K562 (cell line): ENCODE results near the gene CARD8. TPM values are rescaled to one million over a fixed set of nuclear protein-coding genes. Genes with fewer than 3 reads are reported as not detected.
A peak's percentile ranks its signal among the peaks of the same experiment; 100 is the strongest.

Source experiments
- ATAC-seq: fragments of 200-7000 bp; cut with Tn5 transposase; 3 replicates; pipeline ENCODE4 v1.9.1; 2020; ENCODE audit warnings: moderate library complexity
- BruUV-seq: library from RNA; stranded (reverse); fragments of 400-500 nt; replicated peaks from 2 replicates; lab custom pipeline; 2021; lab: Mats Ljungman, UMichigan
- CTCF ChIA-PET: fragments of 300-600 bp; formaldehyde crosslinking; extraction: SDS; loops from one replicate; lab custom pipeline; 2021; ENCODE audit warnings: low intra/inter-chr PET ratio; lab: Yijun Ruan, JAX
- POLR2A ChIA-PET: fragments of 300-600, 350-650 bp; sonication (Branson Sonifier 250); formaldehyde crosslinking; extraction: SDS; loops from one replicate; lab custom pipeline; 2021; ENCODE audit warnings: antibody characterized with exemption, inconsistent platforms; lab: Yijun Ruan, JAX
- DNase-seq, 4 experiments: peaks; one replicate each; pipeline versions ENCODE4 v3.0.0 to v3.0.0-alpha.2; 2011 to 2018; ENCODE audit warnings: low spot score in 3 of 4, mixed read lengths in 3 of 4; ENCODE audit errors: extremely low read depth in 1 of 4
- FAIRE-seq: peaks from 2 replicates; lab custom pipeline; 2011; peaks lifted over from hg19 to GRCh38; lab: Jason Lieb, UNC
- H2AFZ ChIP-seq: 2 replicates; pipeline ENCODE4 v1.6.0; 2011; ENCODE audit warnings: low read depth, low read length, control low read depth, inconsistent platforms
- H3K27ac ChIP-seq: fragments of 200-600 bp; 3 replicates; pipeline ENCODE4 v1.8.0; 2011; ENCODE audit warnings: low read depth, mild to moderate bottlenecking, control low read depth, inconsistent platforms, low read length, moderate library complexity, mixed read lengths; ENCODE audit errors: extremely low read depth
- H3K27me3 ChIP-seq, 2 experiments: fragments of 300-600 bp in 1 of 2; 2 replicates in 1 of 2; 3 replicates in 1 of 2; pipeline versions ENCODE4 v1.6.0 to v1.8.0; 2011; ENCODE audit warnings: inconsistent platforms in 2 of 2, low read length in 2 of 2, mild to moderate bottlenecking in 1 of 2, mixed read lengths in 1 of 2, moderate library complexity in 1 of 2; ENCODE audit not compliant: control insufficient read depth in 2 of 2, insufficient read depth in 2 of 2
- H3K36me3 ChIP-seq: fragments of 300-600 bp; 3 replicates; pipeline ENCODE4 v1.8.0; 2011; ENCODE audit warnings: mild to moderate bottlenecking, low read length, inconsistent platforms; ENCODE audit not compliant: control insufficient read depth, insufficient read depth
- H3K4me1 ChIP-seq, 2 experiments: fragments of 200-600 bp in 1 of 2; replicated peaks in 1 of 2; 2 replicates in 1 of 2; 3 replicates in 1 of 2; pipeline versions ENCODE4 v1.5.1 to v1.8.0; 2011; ENCODE audit warnings: inconsistent platforms in 2 of 2, low read length in 2 of 2, mild to moderate bottlenecking in 1 of 2, mixed read lengths in 1 of 2, moderate library complexity in 1 of 2; ENCODE audit not compliant: control insufficient read depth in 2 of 2, insufficient read depth in 2 of 2
- H3K4me2 ChIP-seq: 2 replicates; pipeline ENCODE4 v1.6.1; 2011; ENCODE audit warnings: low read length, control low read depth, inconsistent platforms, mixed read lengths; ENCODE audit not compliant: insufficient read depth
- H3K4me3 ChIP-seq: fragments of 200-600 bp; sonication (generic), shearing (Covaris generic); 2 replicates; pipeline ENCODE4 v1.5.1; 2016; ENCODE audit warnings: control low read depth, inconsistent platforms
- H3K79me2 ChIP-seq: fragments of 200-600 bp; 3 replicates; pipeline ENCODE4 v1.8.0; 2011; ENCODE audit warnings: low read length, inconsistent platforms; ENCODE audit not compliant: control insufficient read depth, insufficient read depth
- H3K9ac ChIP-seq, 2 experiments: 2 replicates each; pipeline versions ENCODE4 v1.6.0 to v1.6.1; 2011; ENCODE audit warnings: low read depth in 2 of 2, low read length in 2 of 2, control low read depth in 1 of 2, inconsistent platforms in 1 of 2, mild to moderate bottlenecking in 1 of 2, mixed read lengths in 1 of 2; ENCODE audit not compliant: insufficient read depth in 1 of 2
- H3K9me1 ChIP-seq: one replicate; pipeline ENCODE4 v1.6.0; 2011; ENCODE audit warnings: inconsistent platforms, mild to moderate bottlenecking, low read length, moderate library complexity; ENCODE audit not compliant: control insufficient read depth, insufficient read depth
- H3K9me3 ChIP-seq: replicated peaks from 2 replicates; pipeline ENCODE4 v1.5.1; 2011; ENCODE audit warnings: low read depth, low read length, inconsistent platforms; ENCODE audit not compliant: control insufficient read depth, insufficient read depth
- H4K20me1 ChIP-seq: replicated peaks from 2 replicates; pipeline ENCODE4 v1.6.1; 2011; ENCODE audit warnings: low read length, inconsistent platforms, mixed read lengths; ENCODE audit not compliant: control insufficient read depth, insufficient read depth
- CC2D1A ChIP-seq: fragments of 450-650 bp; IDR thresholded peaks from 2 replicates; pipeline ENCODE4 v1.6.1; 2017; ENCODE audit warnings: mild to moderate bottlenecking
- MEF2D ChIP-seq: conservative IDR thresholded peaks from 2 replicates; pipeline ENCODE4 v1.6.1; 2016; ENCODE audit warnings: low read depth, missing genetic modification characterization, missing compliant biosample characterization
- TOE1 ChIP-seq, 2 experiments: fragments of 450-650 bp in 1 of 2; sonication (generic) in 1 of 2; formaldehyde crosslinking in 1 of 2; IDR thresholded peaks; 2 replicates each; pipeline versions ENCODE4 v1.7.1 to v1.8.0; 2016 to 2022; ENCODE audit warnings: borderline replicate concordance in 2 of 2, mild to moderate bottlenecking in 2 of 2, antibody characterized with exemption in 1 of 2, inconsistent platforms in 1 of 2, low read depth in 1 of 2, missing genetic modification reagents in 1 of 2, moderate library complexity in 1 of 2
- ZNF121 ChIP-seq: sonication (generic); formaldehyde crosslinking; conservative IDR thresholded peaks from 2 replicates; pipeline ENCODE4 v1.8.0; 2022; ENCODE audit warnings: missing genetic modification reagents
- WGBS: fragments of 100-300 bp; shearing (Covaris generic); methylation state at CpG from one replicate; pipeline ENCODE4 v1.1.6; 2016; ENCODE audit warnings: low coverage, mixed read lengths; ENCODE audit not compliant: insufficient coverage; ENCODE audit errors: missing lambda C conversion rate; 5-methylcytosine and 5-hydroxymethylcytosine counted together
- in situ Hi-C: fragments of 300-500 bp; cut with MboI; formaldehyde crosslinking; loops from 4 replicates; pipeline ENCODE4 v1.15.0; 2018; ENCODE audit warnings: inconsistent platforms, mixed read lengths
- intact Hi-C: fragments of 100-400 bp; cut with micrococcal nuclease; formaldehyde crosslinking; loops from 2 replicates; pipeline ENCODE4 v1.14.2; 2022
- polyA plus RNA-seq, 8 experiments: library from polyadenylated mRNA; depleted of rRNA in 4 of 8; stranded (reverse) in 5 of 8; unstranded in 3 of 8; fragments of >200 nt; fragmentation: Nextera tagmentation in 2 of 8; fragmentation: Illumina TruSeq in 1 of 8; extraction: Ambion mirVana in 2 of 8; extraction: Trizol in 1 of 8; gene quantifications; 2 replicates each; pipeline versions ENCODE4 v1.2.1 to v1.2.3, GENCODE V29; 2011 to 2014; ENCODE audit warnings: inconsistent platforms in 1 of 8, missing spikeins in 1 of 8
- total RNA-seq, 7 experiments: library from RNA; depleted of rRNA in 6 of 7; stranded (reverse); fragments of >200 nt in 6 of 7; fragmentation: Illumina TruSeq in 2 of 7; extraction: Trizol in 2 of 7; gene quantifications; 2 replicates each; pipeline versions ENCODE4 v1.2.1 to v1.2.3, GENCODE V29; 2011 to 2021; ENCODE audit warnings: low replicate concordance in 1 of 7
- TF ChIP-seq, protein P1 (sequence below): sonication (generic); formaldehyde crosslinking; IDR thresholded peaks from 2 replicates; pipeline ENCODE4 v1.8.0; 2023; ENCODE audit warnings: missing genetic modification reagents, mild to moderate bottlenecking, borderline replicate concordance

Gene CARD8
- total and polyA plus RNA-seq, 9 of the 15 experiments (the other 6 are each of a cell fraction or from before 2014, with no cell fraction given) = 11.5 to 26.4 (median 20.8) TPM

DNA sequence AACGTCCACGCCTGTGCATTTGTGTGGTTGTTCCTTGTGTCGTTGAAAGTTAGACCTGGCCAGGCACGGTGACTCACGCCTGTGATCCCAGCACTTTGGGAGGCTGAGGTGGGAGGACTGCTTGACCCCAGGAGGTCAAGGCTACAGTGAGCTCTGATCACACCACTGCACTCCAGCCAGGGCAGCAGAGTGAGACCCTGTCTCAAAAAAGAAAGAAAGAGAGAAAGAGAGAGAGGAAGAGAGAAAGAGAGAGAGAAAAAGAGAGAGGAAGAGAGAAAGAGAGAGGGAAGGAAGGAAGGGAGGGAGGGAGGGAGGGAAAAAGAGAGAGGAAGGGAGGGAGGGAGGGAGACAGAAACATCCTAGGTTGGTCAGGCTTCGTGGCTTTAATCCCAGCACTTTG is 19.2 kb upstream of the CARD8 start:
- Histone ChIP-seq H3K9me3 (no peaks in the 10 kb centered on the region; the same call in 1 of the 2 replicates), H3K36me3 (no peaks in the 10 kb centered on the region), H3K4me1 (peaks cover 2 to 5% of the 10 kb centered on the region in 2 experiments; a peak in 3 of 5 replicates)
- WGBS = 16% methylated on average over 4 of the region's 6 CpGs
- in situ Hi-C loops = loop anchor here (25.0 kb wide), 1 partner anchor 1837 kb away; no protein-coding TSS in a partner anchor
- FAIRE-seq (no peak), ATAC-seq (no peak)
- TF ChIP-seq, protein P1, sequence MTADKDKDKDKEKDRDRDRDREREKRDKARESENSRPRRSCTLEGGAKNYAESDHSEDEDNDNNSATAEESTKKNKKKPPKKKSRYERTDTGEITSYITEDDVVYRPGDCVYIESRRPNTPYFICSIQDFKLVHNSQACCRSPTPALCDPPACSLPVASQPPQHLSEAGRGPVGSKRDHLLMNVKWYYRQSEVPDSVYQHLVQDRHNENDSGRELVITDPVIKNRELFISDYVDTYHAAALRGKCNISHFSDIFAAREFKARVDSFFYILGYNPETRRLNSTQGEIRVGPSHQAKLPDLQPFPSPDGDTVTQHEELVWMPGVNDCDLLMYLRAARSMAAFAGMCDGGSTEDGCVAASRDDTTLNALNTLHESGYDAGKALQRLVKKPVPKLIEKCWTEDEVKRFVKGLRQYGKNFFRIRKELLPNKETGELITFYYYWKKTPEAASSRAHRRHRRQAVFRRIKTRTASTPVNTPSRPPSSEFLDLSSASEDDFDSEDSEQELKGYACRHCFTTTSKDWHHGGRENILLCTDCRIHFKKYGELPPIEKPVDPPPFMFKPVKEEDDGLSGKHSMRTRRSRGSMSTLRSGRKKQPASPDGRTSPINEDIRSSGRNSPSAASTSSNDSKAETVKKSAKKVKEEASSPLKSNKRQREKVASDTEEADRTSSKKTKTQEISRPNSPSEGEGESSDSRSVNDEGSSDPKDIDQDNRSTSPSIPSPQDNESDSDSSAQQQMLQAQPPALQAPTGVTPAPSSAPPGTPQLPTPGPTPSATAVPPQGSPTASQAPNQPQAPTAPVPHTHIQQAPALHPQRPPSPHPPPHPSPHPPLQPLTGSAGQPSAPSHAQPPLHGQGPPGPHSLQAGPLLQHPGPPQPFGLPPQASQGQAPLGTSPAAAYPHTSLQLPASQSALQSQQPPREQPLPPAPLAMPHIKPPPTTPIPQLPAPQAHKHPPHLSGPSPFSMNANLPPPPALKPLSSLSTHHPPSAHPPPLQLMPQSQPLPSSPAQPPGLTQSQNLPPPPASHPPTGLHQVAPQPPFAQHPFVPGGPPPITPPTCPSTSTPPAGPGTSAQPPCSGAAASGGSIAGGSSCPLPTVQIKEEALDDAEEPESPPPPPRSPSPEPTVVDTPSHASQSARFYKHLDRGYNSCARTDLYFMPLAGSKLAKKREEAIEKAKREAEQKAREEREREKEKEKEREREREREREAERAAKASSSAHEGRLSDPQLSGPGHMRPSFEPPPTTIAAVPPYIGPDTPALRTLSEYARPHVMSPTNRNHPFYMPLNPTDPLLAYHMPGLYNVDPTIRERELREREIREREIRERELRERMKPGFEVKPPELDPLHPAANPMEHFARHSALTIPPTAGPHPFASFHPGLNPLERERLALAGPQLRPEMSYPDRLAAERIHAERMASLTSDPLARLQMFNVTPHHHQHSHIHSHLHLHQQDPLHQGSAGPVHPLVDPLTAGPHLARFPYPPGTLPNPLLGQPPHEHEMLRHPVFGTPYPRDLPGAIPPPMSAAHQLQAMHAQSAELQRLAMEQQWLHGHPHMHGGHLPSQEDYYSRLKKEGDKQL (CRISPR knock-in tag) = no peak
- no peak for TF ChIP-seq MEF2D (tag)
- no peak for TF ChIP-seq CC2D1A
- no peak for TF ChIP-seq TOE1 (IDR thresholded peaks at IDR 0.05; ENCODE audit: borderline replicate concordance)
- no peak for TF ChIP-seq TOE1 (CRISPR knock-in tag; IDR thresholded peaks at IDR 0.05; ENCODE audit: borderline replicate concordance, low read depth)
- 0 out of 2 replicates have a peak, but pooled peaks have one; percentile 41 for TF ChIP-seq ZNF121 (CRISPR knock-in tag)
- TF ChIP-seq, all 486 proteins: peak for 1
- Histone ChIP-seq H3K9ac (no peak overlapping the region), H4K20me1 (no peaks in the 10 kb centered on the region), H3K4me3 (no peak overlapping the region), H3K79me2 (no peaks in the 10 kb centered on the region), H3K9me1 (no peaks in the 10 kb centered on the region), H3K27ac (no peak overlapping the region), H3K27me3 (no peaks in the 10 kb centered on the region; a peak in 1 of 5 replicates), H2AFZ (no peak overlapping the region), H3K4me2 (no peak overlapping the region)
- no peak for DNase-seq
- ChIA-PET POLR2A (interaction anchor here (0.6 kb wide), 1 partner anchor 160 kb away, joined by 5 read pairs; no protein-coding TSS in a partner anchor), CTCF (no interaction called here)
- intact Hi-C loops = no loop called here
- BruUV-seq = no TSS peak
